Kidney (tissue), 14 donors: ENCODE results near the gene PPP2R5E. TPM values are rescaled to one million over a fixed set of nuclear protein-coding genes. Genes with fewer than 3 reads are reported as not detected.

Experiments used
- DNase-seq, 5 donors: peaks; one replicate each; pipeline ENCODE4 v3.0.0-alpha.2; 2013 to 2020
- FAIRE-seq: peaks from 2 replicates; lab custom pipeline; 2012; peaks lifted over from hg19 to GRCh38; lab: Jason Lieb, UNC
- H3K27ac ChIP-seq, 2 donors: one replicate each; pipeline ENCODE4 v1.7.0; 2013; ENCODE audit warnings: low read depth in 2 of 2, low read length in 2 of 2, inconsistent platforms in 1 of 2
- H3K27me3 ChIP-seq: one replicate; pipeline ENCODE4 v1.7.1; 2013; ENCODE audit warnings: low read length, inconsistent platforms; ENCODE audit not compliant: control insufficient read depth, insufficient read depth
- H3K36me3 ChIP-seq, 3 donors: one replicate each; pipeline versions ENCODE4 v1.7.0 to v1.7.1; 2013; ENCODE audit warnings: low read length in 3 of 3, control low read depth in 1 of 3, inconsistent platforms in 1 of 3; ENCODE audit not compliant: insufficient read depth in 3 of 3, control insufficient read depth in 2 of 3
- H3K4me1 ChIP-seq, 3 donors: one replicate each; pipeline versions ENCODE4 v1.7.0 to v1.7.1; 2013; ENCODE audit warnings: low read length in 3 of 3, inconsistent platforms in 1 of 3, low read depth in 1 of 3; ENCODE audit not compliant: control insufficient read depth in 2 of 3, insufficient read depth in 2 of 3
- H3K4me3 ChIP-seq, 3 donors: one replicate each; pipeline versions ENCODE4 v1.7.0 to v1.8.1; 2013; ENCODE audit warnings: low read length in 3 of 3, control low read depth in 1 of 3, inconsistent platforms in 1 of 3
- H3K9ac ChIP-seq, 3 donors: one replicate each; pipeline versions ENCODE4 v1.7.0 to v1.7.1; 2013; ENCODE audit warnings: low read length in 3 of 3, control low read depth in 1 of 3, inconsistent platforms in 1 of 3
- H3K9me3 ChIP-seq, 3 donors: one replicate each; pipeline versions ENCODE4 v1.7.0 to v1.7.1; 2013; ENCODE audit warnings: low read length in 3 of 3, control low read depth in 1 of 3, inconsistent platforms in 1 of 3; ENCODE audit not compliant: control insufficient read depth in 2 of 3, insufficient read depth in 1 of 3
- intact Hi-C: fragments of 100-400 bp; cut with DNase I; formaldehyde crosslinking; loops from one replicate; pipeline ENCODE4 v1.11.1; 2022
- polyA plus RNA-seq: library from polyadenylated mRNA; stranded (reverse); fragments of 350-450 nt; fragmentation: Illumina TruSeq; extraction: RNeasy Lipid Tissue Mini Kit (QIAGEN cat#74804); gene quantifications from one replicate; pipeline ENCODE4 v1.2.3, GENCODE V29; 2014; ENCODE audit warnings: low read depth, low replicate concordance; ENCODE audit not compliant: insufficient read depth
- total RNA-seq: library from RNA; stranded (reverse); fragmentation: NEBNext Ultra II Directional; extraction: Animal tissue kit (Norgen Biotek cat#: 25700); gene quantifications from one replicate; pipeline ENCODE4 v1.2.1, GENCODE V29; 2021
- TF ChIP-seq, protein P1 (sequence below): IDR thresholded peaks from 3 replicates; pipeline ENCODE4 v1.5.1; 2012; ENCODE audit warnings: mild to moderate bottlenecking, moderate library complexity, borderline replicate concordance; ENCODE audit not compliant: insufficient read depth; ENCODE audit errors: extremely low read depth
- donor health status: control.
- donor health status: control.
- donor health status: control.
- donor health status: control.
- donor health status: control.
- donor health status: DM: yes; HTN: yes; CAD: no.
- donor health status: Normal renal cell carcinoma (clear cell type).

PPP2R5E gene
- total and polyA plus RNA-seq, 2 donors from 2014 or later: 9.7 to 46.5 TPM

DNA sequence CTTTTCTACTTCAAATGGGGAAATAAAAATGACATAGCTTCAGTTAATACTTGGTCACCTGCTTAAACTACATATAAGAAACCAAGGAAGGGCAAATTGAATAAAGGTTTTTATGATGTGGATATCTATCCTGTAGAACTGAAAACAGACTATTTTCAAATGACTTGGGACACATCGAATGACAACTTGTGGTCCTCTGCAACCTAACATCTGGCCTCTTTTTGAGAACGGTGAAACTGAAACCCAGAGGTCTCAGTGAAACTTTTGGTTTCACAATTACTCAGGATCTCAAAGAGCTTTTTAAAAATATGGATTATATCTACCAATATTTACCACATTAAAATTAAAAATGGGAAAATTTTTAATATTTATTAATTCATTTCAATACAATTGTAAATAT lies 65.2 kb downstream of the PPP2R5E start:
- H3K4me3 ChIP-seq: peak overlapping the region in 1 of 3 donors; percentile 20
- no peak overlapping the region for H3K9ac ChIP-seq
- H3K4me1 ChIP-seq: no peaks in the 10 kb centered on the region

DNA sequence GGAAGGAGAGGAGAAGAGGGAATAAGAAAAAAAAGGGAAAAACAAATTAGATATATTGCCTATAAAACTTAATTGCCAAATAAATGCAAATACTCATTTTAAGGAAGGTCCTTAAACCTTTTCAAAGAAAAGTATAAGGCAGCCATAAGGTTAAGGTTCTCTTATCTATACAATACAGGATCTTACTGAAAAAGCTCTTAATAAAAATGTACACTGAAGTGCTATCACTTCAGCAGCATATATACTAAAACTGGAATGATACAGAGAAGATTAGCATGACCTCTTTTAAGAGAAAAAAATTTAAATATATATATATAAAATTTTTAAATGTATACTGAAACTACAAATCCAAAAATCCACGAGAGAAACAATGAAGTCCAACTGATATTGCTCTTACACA lies 65.6 kb downstream of the PPP2R5E start:
- no peaks in the 10 kb centered on the region for H3K9me3 ChIP-seq
- H3K9ac ChIP-seq: no peak overlapping the region
- no peak for FAIRE-seq
- H3K27me3 ChIP-seq: no peaks in the 10 kb centered on the region
- no peak overlapping the region for H3K4me3 ChIP-seq
- no peaks in the 10 kb centered on the region for H3K4me1 ChIP-seq
- H3K27ac ChIP-seq: no peak overlapping the region
- intact Hi-C loops: no loop called here
- no peaks in the 10 kb centered on the region for H3K36me3 ChIP-seq
- DNase-seq: no peak
- TF ChIP-seq, protein P1, sequence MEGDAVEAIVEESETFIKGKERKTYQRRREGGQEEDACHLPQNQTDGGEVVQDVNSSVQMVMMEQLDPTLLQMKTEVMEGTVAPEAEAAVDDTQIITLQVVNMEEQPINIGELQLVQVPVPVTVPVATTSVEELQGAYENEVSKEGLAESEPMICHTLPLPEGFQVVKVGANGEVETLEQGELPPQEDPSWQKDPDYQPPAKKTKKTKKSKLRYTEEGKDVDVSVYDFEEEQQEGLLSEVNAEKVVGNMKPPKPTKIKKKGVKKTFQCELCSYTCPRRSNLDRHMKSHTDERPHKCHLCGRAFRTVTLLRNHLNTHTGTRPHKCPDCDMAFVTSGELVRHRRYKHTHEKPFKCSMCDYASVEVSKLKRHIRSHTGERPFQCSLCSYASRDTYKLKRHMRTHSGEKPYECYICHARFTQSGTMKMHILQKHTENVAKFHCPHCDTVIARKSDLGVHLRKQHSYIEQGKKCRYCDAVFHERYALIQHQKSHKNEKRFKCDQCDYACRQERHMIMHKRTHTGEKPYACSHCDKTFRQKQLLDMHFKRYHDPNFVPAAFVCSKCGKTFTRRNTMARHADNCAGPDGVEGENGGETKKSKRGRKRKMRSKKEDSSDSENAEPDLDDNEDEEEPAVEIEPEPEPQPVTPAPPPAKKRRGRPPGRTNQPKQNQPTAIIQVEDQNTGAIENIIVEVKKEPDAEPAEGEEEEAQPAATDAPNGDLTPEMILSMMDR: no peak

More for the DNA sequence above, 65.2 kb downstream of the PPP2R5E start:
- Histone ChIP-seq H3K9me3 (no peaks in the 10 kb centered on the region), H3K27ac (no peak overlapping the region), H3K36me3 (no peaks in the 10 kb centered on the region), H3K27me3 (no peaks in the 10 kb centered on the region)
- intact Hi-C loops: no loop called here
- TF ChIP-seq, protein P1: no peak
- FAIRE-seq (peak; percentile 3), DNase-seq (no peak)

DNA sequence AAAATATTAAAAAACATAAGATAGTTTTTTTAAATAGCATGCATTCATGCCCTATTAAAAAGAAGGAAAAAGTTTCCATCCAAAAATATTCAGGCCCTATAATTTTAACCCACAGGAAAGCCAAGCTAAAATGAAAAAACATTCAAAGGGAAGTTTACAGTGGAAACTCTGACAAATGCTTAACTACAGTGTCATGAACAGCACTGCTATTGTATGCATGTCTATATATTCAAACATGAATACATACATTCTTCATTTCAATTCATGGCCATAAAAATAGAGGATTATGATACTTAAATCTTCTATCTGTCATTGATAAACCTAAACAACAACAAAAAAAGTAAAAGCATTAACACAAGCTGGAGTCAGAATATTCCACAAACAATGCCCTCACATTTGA lies 67.4 kb downstream of the PPP2R5E start:
- FAIRE-seq (no peak), DNase-seq (no peak)

More for the DNA sequence above, 67.4 kb downstream of the PPP2R5E start:
- Histone ChIP-seq H3K36me3 (no peaks in the 10 kb centered on the region), H3K4me1 (peaks cover 0 to 10% (median 3%) of the 10 kb centered on the region in 3 donors), H3K9me3 (no peaks in the 10 kb centered on the region), H3K4me3 (no peak overlapping the region), H3K27ac (no peak overlapping the region), H3K27me3 (no peaks in the 10 kb centered on the region), H3K9ac (no peak overlapping the region)
- TF ChIP-seq, protein P1: no peak
- intact Hi-C loops: no loop called here
